KG1 (cell line): ENCODE measurements around the gene SH3PXD2A.

Experiments
- DNase-seq: peaks from one replicate; lab custom pipeline; 2025; lab: John Stamatoyannopoulos, UW

Gene SH3PXD2A

GRCh38 chr10:103724074-103724473 is 131.3 kb downstream of the SH3PXD2A start:
- no peak for DNase-seq

GRCh38 chr10:103723557-103723956 is 131.8 kb downstream of the SH3PXD2A start:
- no peak for DNase-seq

GRCh38 chr10:103722632-103723031 is 132.7 kb downstream of the SH3PXD2A start:
- no peak for DNase-seq

GRCh38 chr10:103720964-103721335 is 134.4 kb downstream of the SH3PXD2A start:
- DNase-seq, result no peak

- no peak for DNase-seq
These were observed 134.9 kb downstream of the SH3PXD2A start for GRCh38 chr10:103720328-103720963.

- DNase-seq, result no peak
These were observed 136.3 kb downstream of the SH3PXD2A start for GRCh38 chr10:103719036-103719435.

GRCh38 chr10:103718247-103718620 is 137.1 kb downstream of the SH3PXD2A start:
- no peak for DNase-seq

- DNase-seq, result no peak
These were observed 137.8 kb downstream of the SH3PXD2A start for GRCh38 chr10:103717341-103718246.

GRCh38 chr10:103716206-103717160 is 138.9 kb downstream of the SH3PXD2A start:
- DNase-seq, result no peak

- DNase-seq, result no peak
These were observed 139.9 kb downstream of the SH3PXD2A start for GRCh38 chr10:103715430-103715829.

- no peak for DNase-seq
These were observed 141.0 kb downstream of the SH3PXD2A start for GRCh38 chr10:103714232-103714891.

- no peak for DNase-seq
These were observed 141.7 kb downstream of the SH3PXD2A start for GRCh38 chr10:103713676-103714075.

GRCh38 chr10:103712898-103713498 is 142.4 kb downstream of the SH3PXD2A start:
- peak; percentile 74 for DNase-seq

- DNase-seq, result no peak
These were observed 143.2 kb downstream of the SH3PXD2A start for GRCh38 chr10:103712146-103712545.

GRCh38 chr10:103711351-103711994 is 143.9 kb downstream of the SH3PXD2A start:
- no peak for DNase-seq

- no peak for DNase-seq
These were observed 144.9 kb downstream of the SH3PXD2A start for GRCh38 chr10:103710490-103710889.

- DNase-seq, result no peak
These were observed 145.9 kb downstream of the SH3PXD2A start for GRCh38 chr10:103709341-103709920.

- no peak for DNase-seq
These were observed 146.6 kb downstream of the SH3PXD2A start for GRCh38 chr10:103708627-103709288.

GRCh38 chr10:103707956-103708626 is 147.3 kb downstream of the SH3PXD2A start:
- DNase-seq, result no peak
